ENCODE data around the gene CTAGE4.

- no peak for TF ChIP-seq CTCF (conservative IDR thresholded peaks at IDR 0.05; ENCODE audit: low read depth in 2 of 2)
- TF ChIP-seq REST (IDR thresholded peaks at IDR 0.05; ENCODE audit: unreplicated experiment): no peak
Observed at GRCh38 chr7:144142187-144142586, 41.1 kb upstream of the CTAGE4 start.
